ENCODE results near the gene MCRIP1.

DNA sequence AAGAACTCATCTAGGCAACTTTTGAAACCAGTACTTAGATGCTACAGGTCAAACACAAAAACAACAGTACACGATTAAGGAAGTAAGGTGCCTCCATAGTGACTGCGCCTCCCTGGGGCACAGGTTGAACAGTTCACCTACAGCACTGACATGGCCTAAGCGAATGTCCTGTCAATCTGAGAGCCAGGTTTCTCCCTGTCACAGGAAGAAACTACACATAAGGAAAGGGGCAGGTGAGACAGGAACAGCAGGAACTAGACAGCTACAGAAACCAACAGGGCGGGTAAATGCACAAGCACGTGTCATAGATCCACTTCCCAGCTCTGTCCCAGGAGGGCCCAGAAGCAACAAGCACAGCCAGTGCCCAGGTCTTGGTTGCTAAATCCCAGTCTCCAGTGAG is 46.0 kb upstream of the MCRIP1 start:
- TF ChIP-seq, protein P1, sequence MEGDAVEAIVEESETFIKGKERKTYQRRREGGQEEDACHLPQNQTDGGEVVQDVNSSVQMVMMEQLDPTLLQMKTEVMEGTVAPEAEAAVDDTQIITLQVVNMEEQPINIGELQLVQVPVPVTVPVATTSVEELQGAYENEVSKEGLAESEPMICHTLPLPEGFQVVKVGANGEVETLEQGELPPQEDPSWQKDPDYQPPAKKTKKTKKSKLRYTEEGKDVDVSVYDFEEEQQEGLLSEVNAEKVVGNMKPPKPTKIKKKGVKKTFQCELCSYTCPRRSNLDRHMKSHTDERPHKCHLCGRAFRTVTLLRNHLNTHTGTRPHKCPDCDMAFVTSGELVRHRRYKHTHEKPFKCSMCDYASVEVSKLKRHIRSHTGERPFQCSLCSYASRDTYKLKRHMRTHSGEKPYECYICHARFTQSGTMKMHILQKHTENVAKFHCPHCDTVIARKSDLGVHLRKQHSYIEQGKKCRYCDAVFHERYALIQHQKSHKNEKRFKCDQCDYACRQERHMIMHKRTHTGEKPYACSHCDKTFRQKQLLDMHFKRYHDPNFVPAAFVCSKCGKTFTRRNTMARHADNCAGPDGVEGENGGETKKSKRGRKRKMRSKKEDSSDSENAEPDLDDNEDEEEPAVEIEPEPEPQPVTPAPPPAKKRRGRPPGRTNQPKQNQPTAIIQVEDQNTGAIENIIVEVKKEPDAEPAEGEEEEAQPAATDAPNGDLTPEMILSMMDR (IDR thresholded peaks at IDR 0.05): no peak
- TF ChIP-seq RXRA (IDR thresholded peaks at IDR 0.05; ENCODE audit: borderline replicate concordance, low read depth): no peak
- TF ChIP-seq, protein P2, sequence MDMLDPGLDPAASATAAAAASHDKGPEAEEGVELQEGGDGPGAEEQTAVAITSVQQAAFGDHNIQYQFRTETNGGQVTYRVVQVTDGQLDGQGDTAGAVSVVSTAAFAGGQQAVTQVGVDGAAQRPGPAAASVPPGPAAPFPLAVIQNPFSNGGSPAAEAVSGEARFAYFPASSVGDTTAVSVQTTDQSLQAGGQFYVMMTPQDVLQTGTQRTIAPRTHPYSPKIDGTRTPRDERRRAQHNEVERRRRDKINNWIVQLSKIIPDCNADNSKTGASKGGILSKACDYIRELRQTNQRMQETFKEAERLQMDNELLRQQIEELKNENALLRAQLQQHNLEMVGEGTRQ (IDR thresholded peaks at IDR 0.05; ENCODE audit: borderline replicate concordance, low read depth, low read length): no peak
- TF ChIP-seq CHD2 (IDR thresholded peaks at IDR 0.05; ENCODE audit: low read length, partially characterized antibody): no peak
- TF ChIP-seq EP300 (IDR thresholded peaks at IDR 0.05; ENCODE audit: borderline replicate concordance in 1 of 2, low read depth in 1 of 2, low read length in 1 of 2): no peak
- TF ChIP-seq, protein P3, sequence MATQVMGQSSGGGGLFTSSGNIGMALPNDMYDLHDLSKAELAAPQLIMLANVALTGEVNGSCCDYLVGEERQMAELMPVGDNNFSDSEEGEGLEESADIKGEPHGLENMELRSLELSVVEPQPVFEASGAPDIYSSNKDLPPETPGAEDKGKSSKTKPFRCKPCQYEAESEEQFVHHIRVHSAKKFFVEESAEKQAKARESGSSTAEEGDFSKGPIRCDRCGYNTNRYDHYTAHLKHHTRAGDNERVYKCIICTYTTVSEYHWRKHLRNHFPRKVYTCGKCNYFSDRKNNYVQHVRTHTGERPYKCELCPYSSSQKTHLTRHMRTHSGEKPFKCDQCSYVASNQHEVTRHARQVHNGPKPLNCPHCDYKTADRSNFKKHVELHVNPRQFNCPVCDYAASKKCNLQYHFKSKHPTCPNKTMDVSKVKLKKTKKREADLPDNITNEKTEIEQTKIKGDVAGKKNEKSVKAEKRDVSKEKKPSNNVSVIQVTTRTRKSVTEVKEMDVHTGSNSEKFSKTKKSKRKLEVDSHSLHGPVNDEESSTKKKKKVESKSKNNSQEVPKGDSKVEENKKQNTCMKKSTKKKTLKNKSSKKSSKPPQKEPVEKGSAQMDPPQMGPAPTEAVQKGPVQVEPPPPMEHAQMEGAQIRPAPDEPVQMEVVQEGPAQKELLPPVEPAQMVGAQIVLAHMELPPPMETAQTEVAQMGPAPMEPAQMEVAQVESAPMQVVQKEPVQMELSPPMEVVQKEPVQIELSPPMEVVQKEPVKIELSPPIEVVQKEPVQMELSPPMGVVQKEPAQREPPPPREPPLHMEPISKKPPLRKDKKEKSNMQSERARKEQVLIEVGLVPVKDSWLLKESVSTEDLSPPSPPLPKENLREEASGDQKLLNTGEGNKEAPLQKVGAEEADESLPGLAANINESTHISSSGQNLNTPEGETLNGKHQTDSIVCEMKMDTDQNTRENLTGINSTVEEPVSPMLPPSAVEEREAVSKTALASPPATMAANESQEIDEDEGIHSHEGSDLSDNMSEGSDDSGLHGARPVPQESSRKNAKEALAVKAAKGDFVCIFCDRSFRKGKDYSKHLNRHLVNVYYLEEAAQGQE (IDR thresholded peaks at IDR 0.05; ENCODE audit: low read depth, low read length): no peak
- no peak for TF ChIP-seq FOXJ3 (CRISPR knock-in tag; IDR thresholded peaks at IDR 0.05)
- TF ChIP-seq EZH2phosphoT487 (IDR thresholded peaks at IDR 0.05; ENCODE audit: borderline replicate concordance, low read depth): no peak
- TF ChIP-seq POLR2AphosphoS5 (IDR thresholded peaks at IDR 0.05; ENCODE audit: low read depth, low read length): no peak
- no peak for TF ChIP-seq SIN3A (IDR thresholded peaks at IDR 0.05; ENCODE audit: borderline replicate concordance, low read depth, low read length)
- TF ChIP-seq FOXM1 (IDR thresholded peaks at IDR 0.05; ENCODE audit: low read depth): no peak
- no peak for TF ChIP-seq TEAD4 (IDR thresholded peaks at IDR 0.05; ENCODE audit: borderline replicate concordance, insufficient read depth)
